Measurements from ENCODE around the gene EPO.

Gene EPO

DNA sequence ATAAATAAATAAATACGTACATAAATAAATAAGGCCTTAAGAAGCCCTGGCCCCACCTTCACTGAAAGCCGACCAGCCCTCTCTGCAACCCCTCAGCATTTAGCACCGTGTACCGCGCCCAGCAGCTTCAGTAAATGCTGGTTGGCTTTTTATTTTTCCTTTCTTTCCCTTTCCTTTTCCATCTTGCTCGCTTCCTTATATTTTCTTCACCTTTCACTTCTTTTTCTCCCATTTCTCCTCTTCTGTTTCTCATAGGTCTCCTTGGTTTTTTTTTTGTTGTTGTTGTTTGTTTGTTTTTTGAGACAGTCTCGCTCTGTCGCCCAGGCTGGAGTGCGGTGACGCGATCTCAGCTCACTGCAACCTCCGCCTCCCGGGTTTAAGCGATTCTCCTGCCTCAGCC lies 24.3 kb downstream of the EPO start:
- DNase-seq = no peak

DNA sequence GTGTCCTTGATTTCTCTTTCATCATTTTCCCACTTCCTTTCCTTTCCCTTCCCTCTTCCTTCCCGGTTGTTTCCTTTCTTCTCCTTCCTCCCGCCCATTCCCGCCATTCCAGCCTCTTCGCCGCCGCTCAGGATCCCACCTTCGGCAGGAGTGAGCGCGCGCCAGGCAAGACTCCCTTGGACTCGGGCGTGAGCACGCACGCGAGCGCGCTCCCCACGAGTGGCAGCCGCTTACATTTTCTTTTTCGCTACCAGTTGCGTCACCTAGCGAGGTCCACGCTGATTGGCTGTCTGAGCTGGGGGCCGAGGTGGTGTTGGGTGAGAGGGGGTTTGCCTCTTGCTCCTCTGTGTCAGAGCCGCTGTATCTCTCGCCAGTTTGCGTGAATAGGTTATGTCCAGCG lies 24.9 kb downstream of the EPO start:
- no peak for DNase-seq

DNA sequence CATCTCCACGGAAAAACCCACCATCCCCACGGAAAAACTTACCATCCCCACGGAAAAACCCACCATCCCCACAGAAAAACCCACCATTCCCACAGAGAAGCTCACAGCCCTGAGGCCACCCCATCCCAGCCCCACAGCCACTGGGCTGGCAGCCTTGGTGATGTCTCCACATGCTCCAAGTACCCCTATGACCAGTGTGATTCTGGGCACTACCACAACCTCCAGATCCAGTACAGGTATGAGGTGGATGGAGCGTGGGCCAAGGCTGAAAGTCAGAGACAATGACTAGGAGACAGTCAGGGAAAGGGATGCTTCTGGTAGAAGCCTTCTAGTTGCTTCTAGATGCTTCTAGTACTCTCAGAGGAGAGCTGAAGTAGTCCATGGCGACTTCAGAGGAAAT lies 32.7 kb downstream of the EPO start:
- no peak for DNase-seq

DNA sequence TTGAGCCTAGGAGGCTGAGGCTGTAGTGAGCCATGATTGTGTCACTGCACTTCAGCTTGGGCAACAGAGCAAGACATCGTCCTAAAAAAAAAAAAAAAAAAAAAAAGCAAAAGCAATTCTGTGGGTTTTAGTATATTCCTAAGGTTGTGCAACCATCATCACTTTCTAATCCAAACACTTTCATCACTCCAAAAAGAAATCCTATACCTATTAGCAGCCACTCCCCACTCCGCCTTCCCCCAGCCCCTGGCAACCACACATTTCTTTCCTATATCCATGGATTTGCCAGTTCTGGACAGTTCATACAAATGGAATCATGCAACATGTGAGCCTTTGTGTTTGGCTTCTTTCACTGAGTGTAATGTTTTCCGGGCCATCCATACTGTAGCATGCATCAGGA lies 33.5 kb downstream of the EPO start:
- DNase-seq = no peak

DNA sequence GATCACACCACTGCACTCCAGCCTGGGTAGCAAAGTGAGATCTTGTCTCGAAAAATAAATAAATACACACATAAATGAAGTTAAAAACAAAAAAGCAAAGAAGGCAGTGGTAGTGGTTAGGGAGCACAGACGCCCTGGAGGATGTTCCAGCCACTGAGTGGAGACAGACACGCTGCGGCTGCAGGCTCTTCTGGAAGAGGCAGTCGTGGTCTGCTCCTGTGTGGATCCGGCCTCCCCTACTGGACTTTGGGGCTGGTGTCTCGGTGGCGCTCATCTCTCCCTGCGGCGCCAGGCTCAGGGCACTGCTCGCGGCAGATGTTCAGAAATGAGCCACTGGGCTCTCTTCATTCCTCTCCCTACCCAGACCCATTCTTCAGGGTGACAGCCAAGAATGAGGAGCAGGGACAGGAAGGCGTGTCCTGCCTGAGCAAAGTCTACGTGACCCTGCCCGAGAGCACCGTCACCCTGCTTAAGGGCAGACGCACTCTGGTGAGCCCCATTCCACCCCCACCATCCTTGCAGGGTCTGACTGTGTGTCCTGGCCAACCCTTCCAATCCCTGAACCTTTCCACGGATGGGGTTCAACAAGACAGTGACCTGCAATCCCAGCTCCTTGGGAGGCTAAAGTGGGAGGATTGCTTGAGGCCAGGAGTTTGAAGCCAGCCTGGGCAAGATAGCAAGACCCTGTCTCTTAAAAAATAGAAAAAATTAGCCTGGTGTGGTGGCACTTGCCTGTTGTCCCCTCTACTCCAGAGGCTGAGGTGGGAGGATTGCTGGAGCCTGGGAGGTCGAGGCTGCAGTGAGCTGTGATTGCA lies 39.3 kb downstream of the EPO start:
- no peak for DNase-seq

DNA sequence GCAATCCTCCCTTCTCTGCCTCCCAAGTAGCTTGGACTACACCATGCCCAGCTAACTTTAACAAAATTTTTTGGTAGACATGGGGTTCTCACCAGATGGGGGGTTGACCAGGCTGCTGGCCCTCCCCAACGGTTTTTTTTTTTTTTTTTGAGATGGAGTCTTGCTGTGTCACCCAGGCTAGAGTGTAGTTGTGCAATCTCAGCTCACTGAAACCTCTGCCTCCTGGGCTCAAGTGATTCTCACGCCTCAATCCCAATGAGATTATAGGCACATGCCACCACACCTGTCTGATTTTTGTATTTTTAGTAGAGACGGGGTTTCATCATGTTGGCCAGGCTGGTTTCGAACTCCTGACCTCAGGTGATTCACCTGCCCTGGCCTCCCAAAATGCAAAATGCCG lies 42.6 kb downstream of the EPO start:
- peak in 1 of 2 experiments; percentile 1 for DNase-seq

DNA sequence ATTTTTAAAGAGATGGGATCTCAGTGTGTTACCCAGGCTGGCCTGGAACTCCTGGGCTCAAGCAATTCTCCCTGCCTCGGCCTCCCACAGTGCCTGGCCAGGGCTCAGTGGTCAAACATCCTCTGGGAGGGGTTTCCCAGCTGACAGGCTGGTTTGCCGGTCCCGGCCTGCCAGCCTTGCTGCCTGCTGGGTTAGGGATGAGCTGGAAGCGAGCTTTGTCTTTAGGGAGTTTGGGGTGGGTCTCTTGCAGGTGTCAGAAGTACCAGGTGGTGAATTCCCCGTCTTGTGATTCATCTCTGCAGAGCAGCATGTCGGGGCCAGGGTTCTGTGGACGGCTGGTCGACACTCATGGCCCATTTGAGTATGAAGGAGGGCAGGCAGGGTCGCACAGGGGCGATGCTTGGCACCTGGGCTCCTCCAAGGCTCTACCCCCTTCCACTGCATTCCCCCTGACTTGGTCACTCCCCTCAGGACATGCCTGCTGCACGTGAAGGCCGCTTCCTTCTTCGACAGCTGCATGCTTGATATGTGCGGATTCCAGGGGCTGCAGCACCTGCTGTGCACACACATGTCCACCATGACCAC lies 43.4 kb downstream of the EPO start:
- no peak for DNase-seq

DNA sequence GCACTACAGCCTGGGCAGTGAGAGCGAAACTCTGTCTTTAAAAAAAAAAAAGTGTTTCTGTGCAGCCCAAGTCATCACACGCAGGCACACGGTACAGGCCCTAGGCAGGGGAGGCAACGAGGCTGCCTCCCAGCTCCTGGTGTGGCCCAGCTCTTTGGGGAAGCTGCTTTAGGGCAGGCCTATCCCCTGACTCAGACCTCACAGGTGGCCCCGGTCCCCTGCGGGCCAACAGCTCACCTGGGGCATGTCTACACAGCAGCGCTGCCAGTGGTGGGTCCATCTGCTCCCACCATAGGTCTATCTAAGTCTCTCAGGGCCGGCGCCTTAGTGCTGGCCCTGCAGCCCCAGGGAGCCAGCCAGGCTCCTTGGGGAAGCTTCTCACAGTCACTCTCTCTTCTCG lies 44.6 kb downstream of the EPO start:
- DNase-seq = no peak

DNA sequence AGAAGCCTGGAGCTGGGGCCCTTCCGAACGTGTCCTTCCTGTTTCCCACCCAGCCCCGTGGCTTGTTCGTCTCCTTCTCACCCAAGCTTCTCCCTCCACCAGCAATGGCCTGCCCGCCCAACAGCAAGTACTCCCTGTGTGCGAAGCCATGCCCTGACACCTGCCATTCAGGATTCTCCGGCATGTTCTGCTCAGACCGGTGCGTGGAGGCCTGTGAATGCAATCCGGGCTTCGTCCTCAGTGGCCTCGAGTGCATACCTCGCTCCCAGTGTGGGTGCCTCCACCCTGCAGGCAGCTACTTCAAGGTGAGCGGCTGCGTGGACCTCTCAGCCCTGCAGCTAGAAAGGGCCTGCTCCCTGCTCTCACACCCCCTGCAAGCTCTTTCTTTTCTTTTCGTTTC lies 45.0 kb downstream of the EPO start:
- DNase-seq = no peak

DNA sequence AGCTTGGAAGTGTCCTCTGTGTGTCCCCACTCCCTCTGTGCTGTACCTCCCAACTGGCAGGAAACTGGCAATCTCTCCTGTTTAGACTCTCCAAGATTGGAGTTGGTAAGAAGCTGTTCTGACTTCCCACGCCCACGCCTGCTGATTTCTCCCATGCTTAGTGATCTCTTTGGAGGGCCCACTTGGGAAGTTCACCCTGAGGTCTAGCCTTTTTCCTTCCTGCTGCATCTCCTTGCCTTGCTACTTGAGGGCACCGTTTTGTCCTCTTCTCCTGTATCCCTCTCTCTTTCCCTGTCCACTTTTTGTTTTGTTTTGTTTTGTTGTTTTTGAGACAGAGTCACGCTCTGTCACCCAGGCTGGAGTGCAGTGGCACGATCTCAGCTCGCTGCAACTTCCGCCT lies 48.5 kb downstream of the EPO start:
- DNase-seq = no peak
